Transverse colon (tissue), 3 donors: ENCODE results near the gene CEACAM19.
"Not testable (repeated sequence)": the region's sequence is repeated elsewhere in the genome, so short reads cannot be mapped to it uniquely, and the experiment has no call there.

ENCODE experiments used
- EP300 ChIP-seq: sonication (generic); formaldehyde crosslinking; IDR thresholded peaks from one replicate; pipeline ENCODE4 v1.6.1; 2017; ENCODE audit warnings: antibody characterized with exemption, low read depth
- TF ChIP-seq, protein P1 (sequence below), 5 experiments: fragments of 200-600 bp in 3 of 5; fragments of 450-650 bp in 2 of 5; sonication (generic) in 3 of 5; IDR thresholded peaks; 1 replicate in 2 of 5; 2 replicates in 3 of 5; pipeline ENCODE4 v1.5.1; 2016 to 2017; ENCODE audit warnings: antibody characterized with exemption in 5 of 5, inconsistent platforms in 3 of 5, mild to moderate bottlenecking in 2 of 5, moderate library complexity in 1 of 5

DNA sequence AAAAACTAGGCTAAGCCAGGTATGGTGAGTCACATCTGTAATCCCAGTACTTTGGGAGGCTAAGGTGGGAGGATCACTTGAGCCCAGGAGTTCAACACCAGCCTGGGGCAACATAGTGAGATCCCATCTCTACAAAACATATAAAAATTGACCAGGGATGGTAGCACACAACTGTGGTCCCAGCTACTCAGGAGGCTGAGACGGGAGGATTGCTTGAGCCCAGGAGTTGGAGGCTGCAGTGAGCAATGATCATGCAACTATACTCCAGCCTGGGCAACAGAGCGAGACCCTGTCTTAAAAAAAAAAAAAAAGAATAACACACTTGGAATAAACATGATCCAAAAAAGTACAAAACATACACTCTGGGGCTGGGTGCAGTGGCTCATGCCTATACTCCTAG is 1.3 kb upstream of the CEACAM19 start:
- TF ChIP-seq, protein P1, sequence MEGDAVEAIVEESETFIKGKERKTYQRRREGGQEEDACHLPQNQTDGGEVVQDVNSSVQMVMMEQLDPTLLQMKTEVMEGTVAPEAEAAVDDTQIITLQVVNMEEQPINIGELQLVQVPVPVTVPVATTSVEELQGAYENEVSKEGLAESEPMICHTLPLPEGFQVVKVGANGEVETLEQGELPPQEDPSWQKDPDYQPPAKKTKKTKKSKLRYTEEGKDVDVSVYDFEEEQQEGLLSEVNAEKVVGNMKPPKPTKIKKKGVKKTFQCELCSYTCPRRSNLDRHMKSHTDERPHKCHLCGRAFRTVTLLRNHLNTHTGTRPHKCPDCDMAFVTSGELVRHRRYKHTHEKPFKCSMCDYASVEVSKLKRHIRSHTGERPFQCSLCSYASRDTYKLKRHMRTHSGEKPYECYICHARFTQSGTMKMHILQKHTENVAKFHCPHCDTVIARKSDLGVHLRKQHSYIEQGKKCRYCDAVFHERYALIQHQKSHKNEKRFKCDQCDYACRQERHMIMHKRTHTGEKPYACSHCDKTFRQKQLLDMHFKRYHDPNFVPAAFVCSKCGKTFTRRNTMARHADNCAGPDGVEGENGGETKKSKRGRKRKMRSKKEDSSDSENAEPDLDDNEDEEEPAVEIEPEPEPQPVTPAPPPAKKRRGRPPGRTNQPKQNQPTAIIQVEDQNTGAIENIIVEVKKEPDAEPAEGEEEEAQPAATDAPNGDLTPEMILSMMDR (IDR thresholded peaks at IDR 0.05) = not testable (repeated sequence)
- TF ChIP-seq EP300 = not testable (repeated sequence)
